ENCODE measurements around the gene DDX1.
A peak's percentile ranks its signal among the peaks of the same experiment; 100 is the strongest.
"Not testable (repeated sequence)": the region's sequence is repeated elsewhere in the genome, so short reads cannot be mapped to it uniquely, and the experiment has no call there.

Gene DDX1

GRCh38 chr2:15591692-15592463, at the start of gene DDX1:
DDX1 (plus strand) TSS chr2:15591868; CDS start chr2:15591934, 66 bp downstream.
- DNase-seq, result peak; percentile 45 to 92 (median 82)

- DNase-seq, result not testable (repeated sequence)
Measured at GRCh38 chr2:15542269-15542668, 49.4 kb upstream of the DDX1 start.

- no peak for DNase-seq
Measured at GRCh38 chr2:15543053-15543452, 48.6 kb upstream of the DDX1 start.

GRCh38 chr2:15543541-15543940, 48.1 kb upstream of the DDX1 start:
- no peak for DNase-seq

GRCh38 chr2:15544227-15544626, 47.4 kb upstream of the DDX1 start:
- no peak for DNase-seq

GRCh38 chr2:15546297-15547098, 45.2 kb upstream of the DDX1 start:
- no peak for DNase-seq

- DNase-seq, result no peak
Measured at GRCh38 chr2:15547115-15547876, 44.4 kb upstream of the DDX1 start.

GRCh38 chr2:15548974-15549373, 42.7 kb upstream of the DDX1 start:
- no peak for DNase-seq

- DNase-seq, result no peak
Measured at GRCh38 chr2:15553519-15553918, 38.1 kb upstream of the DDX1 start.

- no peak for DNase-seq
Measured at GRCh38 chr2:15553951-15554350, 37.7 kb upstream of the DDX1 start.

GRCh38 chr2:15554525-15555218, 37.0 kb upstream of the DDX1 start:
- no peak for DNase-seq

- no peak for DNase-seq
Measured at GRCh38 chr2:15555760-15556193, 35.9 kb upstream of the DDX1 start.

- DNase-seq, result no peak
Measured at GRCh38 chr2:15556311-15556930, 35.2 kb upstream of the DDX1 start.

- no peak for DNase-seq
Measured at GRCh38 chr2:15557887-15558311, 33.8 kb upstream of the DDX1 start.

GRCh38 chr2:15559379-15560139, 32.1 kb upstream of the DDX1 start:
- DNase-seq, result no peak

- DNase-seq, result peak in 33 of 58 donors; percentile 2 to 73 (median 28)
Measured at GRCh38 chr2:15560140-15560987, 31.3 kb upstream of the DDX1 start.

GRCh38 chr2:15560988-15561573, 30.6 kb upstream of the DDX1 start, which contains the start of gene NBAS:
NBAS (minus strand) TSS chr2:15561334; CDS start chr2:15561304, 30 bp downstream.
- peak in 57 of 58 donors; percentile 30 to 92 (median 80) for DNase-seq
